ENCODE measurements around the gene PREX1. TPM values are rescaled to one million over a fixed set of nuclear protein-coding genes. Genes with fewer than 3 reads are reported as not detected.

PREX1 gene
- total RNA-seq, 2 experiments from 2014 or later: 20.7 to 25.3 TPM

DNA sequence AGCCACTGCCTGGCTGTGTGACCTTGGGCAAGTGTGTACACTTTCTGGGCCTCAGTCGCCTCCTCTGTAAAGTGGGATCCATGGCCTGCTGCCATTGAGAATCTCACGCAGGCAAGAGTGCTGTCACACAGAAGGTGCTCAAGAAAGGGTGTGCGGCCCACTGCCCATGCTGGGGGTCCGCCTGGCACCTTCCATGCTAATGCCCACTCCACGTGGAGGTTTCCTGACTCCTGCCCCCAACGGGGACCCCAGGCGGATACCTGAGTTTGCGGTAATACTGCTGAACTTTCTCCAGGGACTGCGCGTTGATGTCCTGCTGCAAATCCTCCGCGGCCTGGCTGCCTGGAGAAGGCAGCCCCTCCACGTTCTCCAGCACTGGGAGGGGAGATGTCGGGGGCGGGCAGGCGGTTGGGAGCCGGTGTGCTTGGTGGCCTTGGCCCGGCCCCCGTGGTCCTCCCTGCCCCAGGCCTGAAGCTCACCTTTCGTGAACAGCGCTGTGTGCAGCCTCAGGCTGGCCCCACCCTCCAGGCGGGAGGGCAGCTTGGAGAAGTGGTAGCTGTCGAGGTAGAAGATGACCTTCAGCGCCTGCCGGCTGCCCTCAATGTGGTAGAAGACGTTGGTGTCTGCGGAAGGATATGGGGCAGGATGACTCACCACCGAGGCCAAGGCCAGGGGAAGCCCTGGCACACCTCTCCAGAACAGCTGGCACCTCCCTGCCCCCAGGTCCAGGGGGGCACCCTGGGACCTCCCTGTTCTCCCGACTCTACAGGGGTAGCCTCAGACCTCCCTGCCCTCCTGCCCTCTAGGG lies 195.6 kb downstream of the PREX1 start:
- DNase-seq (ENCODE audit: low spot score): no peak
- Histone ChIP-seq H3K27ac (ENCODE audit: low read depth, low read length, poor library complexity, severe bottlenecking) (no peak overlapping the region), H3K9me3 (ENCODE audit: low read length) (no peaks in the 10 kb centered on the region), H2AFZ (ENCODE audit: low read length) (no peak overlapping the region), H3K36me3 (ENCODE audit: insufficient read depth, low read length) (no peaks in the 10 kb centered on the region), H3K4me1 (ENCODE audit: insufficient read depth, low read length, poor library complexity, severe bottlenecking) (peaks cover 10% of the 10 kb centered on the region), H3K9me2 (ENCODE audit: insufficient read depth, low read length) (no peaks in the 10 kb centered on the region), H3K79me2 (ENCODE audit: insufficient read depth, low read depth, low read length) (no peaks in the 10 kb centered on the region), H4K20me1 (ENCODE audit: insufficient read depth, low read length) (no peaks in the 10 kb centered on the region), H3K4me2 (ENCODE audit: low read length) (no peak overlapping the region), H3K4me3 (ENCODE audit: low read depth, low read length, poor library complexity, severe bottlenecking) (no peak overlapping the region)
- BruUV-seq (replicated peaks): no TSS peak
- ChIA-PET CTCF (ENCODE audit: unreplicated experiment) (no interaction called here), POLR2A (no interaction called here)
- intact Hi-C loops (cut with micrococcal nuclease; ENCODE audit: unreplicated experiment): no loop called here
- TF ChIP-seq CTCF (conservative IDR thresholded peaks at IDR 0.05; ENCODE audit: low read length) (no peak), EZH2phosphoT487 (IDR thresholded peaks at IDR 0.05; ENCODE audit: borderline replicate concordance, low read depth, low read length) (no peak)

GRCh38 chr20:48631114-48632016 lies 196.4 kb downstream of the PREX1 start:
- Histone ChIP-seq H3K27ac (ENCODE audit: low read depth, low read length, poor library complexity, severe bottlenecking) (no peak overlapping the region), H3K4me1 (ENCODE audit: insufficient read depth, low read length, poor library complexity, severe bottlenecking) (peaks cover 10% of the 10 kb centered on the region), H3K36me3 (ENCODE audit: insufficient read depth, low read length) (no peaks in the 10 kb centered on the region), H3K4me2 (ENCODE audit: low read length) (no peak overlapping the region), H3K4me3 (ENCODE audit: low read depth, low read length, poor library complexity, severe bottlenecking) (no peak overlapping the region), H3K9me2 (ENCODE audit: insufficient read depth, low read length) (no peaks in the 10 kb centered on the region), H2AFZ (ENCODE audit: low read length) (no peak overlapping the region), H3K9me3 (ENCODE audit: low read length) (no peaks in the 10 kb centered on the region), H3K79me2 (ENCODE audit: insufficient read depth, low read depth, low read length) (no peaks in the 10 kb centered on the region), H4K20me1 (ENCODE audit: insufficient read depth, low read length) (no peaks in the 10 kb centered on the region)
- intact Hi-C loops (cut with micrococcal nuclease; ENCODE audit: unreplicated experiment): no loop called here
- DNase-seq (ENCODE audit: low spot score): no peak
- CTCF ChIA-PET (ENCODE audit: unreplicated experiment): no interaction called here
- no TSS peak for BruUV-seq (replicated peaks)
- no peak for TF ChIP-seq EZH2phosphoT487 (IDR thresholded peaks at IDR 0.05; ENCODE audit: borderline replicate concordance, low read depth, low read length)
- no peak for TF ChIP-seq CTCF (conservative IDR thresholded peaks at IDR 0.05; ENCODE audit: low read length)
- POLR2A ChIA-PET: no interaction called here

Data from OCI-LY7 (cell line).